ENCODE data around the gene KCNG2.

KCNG2 gene

GRCh38 chr18:79784965-79785770 is 12.6 kb upstream of the KCNG2 start:
- no peak for DNase-seq (ENCODE audit: low read depth in 2 of 2)

DNA sequence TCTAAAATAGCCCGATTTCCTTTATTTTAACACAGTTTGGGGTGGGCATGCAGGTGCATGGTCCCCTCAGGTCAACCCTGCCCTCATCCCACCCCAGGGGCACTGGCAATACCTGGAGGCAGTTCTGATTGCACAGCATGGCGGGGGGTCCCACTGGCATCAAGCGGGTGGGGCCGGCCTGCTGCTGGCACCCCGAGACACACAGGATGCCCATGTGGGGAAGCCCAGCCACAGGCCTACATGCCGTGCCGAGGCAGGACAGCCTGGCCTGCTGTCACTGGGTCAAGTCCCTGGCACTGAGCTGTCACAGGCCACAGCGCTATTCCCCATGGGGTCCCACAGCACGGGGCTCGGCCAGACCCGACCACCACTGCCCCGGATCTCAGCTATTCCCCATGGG is 11.9 kb upstream of the KCNG2 start:
- no peak for DNase-seq (ENCODE audit: low read depth in 2 of 2)

DNA sequence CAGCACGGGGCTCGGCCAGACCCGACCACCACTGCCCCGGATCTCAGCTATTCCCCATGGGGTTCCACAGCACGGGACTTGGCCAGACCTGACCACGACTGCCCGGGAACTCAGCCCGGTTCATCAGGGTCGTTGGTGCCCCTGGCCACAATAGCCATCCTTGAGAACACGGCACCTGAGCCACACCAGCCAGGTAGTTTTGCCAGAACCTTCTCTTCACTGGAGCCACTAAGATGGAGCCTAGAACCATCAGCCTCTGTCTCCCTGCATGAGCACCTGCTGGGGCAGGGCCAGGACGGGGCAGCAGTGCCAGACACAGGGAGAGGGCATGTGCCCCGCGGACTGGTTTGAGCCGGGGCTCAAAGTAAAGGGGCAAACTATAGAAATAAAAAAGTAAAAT is 11.4 kb upstream of the KCNG2 start:
- no peak for DNase-seq (ENCODE audit: low read depth in 2 of 2)

- DNase-seq (ENCODE audit: low read depth in 2 of 2): no peak
Measured at GRCh38 chr18:79786786-79787526, 10.8 kb upstream of the KCNG2 start.

DNA sequence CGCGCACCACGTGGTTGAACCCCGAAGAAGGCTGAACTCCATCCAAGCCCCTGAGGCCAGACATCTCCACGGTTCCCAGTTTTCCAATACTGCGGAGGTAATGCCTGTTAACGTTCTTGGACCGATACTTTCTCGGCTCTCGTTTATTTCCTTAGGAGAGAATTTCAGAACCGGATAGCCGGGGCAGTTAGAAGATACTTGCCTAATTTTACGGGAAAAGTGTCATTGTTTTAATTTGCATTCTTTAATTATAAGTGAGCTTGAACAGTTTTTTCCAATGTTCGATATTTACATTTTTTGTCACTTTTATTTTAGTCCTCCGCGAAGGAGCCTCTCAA is 10.2 kb upstream of the KCNG2 start:
- DNase-seq (ENCODE audit: low read depth in 2 of 2): no peak

DNA sequence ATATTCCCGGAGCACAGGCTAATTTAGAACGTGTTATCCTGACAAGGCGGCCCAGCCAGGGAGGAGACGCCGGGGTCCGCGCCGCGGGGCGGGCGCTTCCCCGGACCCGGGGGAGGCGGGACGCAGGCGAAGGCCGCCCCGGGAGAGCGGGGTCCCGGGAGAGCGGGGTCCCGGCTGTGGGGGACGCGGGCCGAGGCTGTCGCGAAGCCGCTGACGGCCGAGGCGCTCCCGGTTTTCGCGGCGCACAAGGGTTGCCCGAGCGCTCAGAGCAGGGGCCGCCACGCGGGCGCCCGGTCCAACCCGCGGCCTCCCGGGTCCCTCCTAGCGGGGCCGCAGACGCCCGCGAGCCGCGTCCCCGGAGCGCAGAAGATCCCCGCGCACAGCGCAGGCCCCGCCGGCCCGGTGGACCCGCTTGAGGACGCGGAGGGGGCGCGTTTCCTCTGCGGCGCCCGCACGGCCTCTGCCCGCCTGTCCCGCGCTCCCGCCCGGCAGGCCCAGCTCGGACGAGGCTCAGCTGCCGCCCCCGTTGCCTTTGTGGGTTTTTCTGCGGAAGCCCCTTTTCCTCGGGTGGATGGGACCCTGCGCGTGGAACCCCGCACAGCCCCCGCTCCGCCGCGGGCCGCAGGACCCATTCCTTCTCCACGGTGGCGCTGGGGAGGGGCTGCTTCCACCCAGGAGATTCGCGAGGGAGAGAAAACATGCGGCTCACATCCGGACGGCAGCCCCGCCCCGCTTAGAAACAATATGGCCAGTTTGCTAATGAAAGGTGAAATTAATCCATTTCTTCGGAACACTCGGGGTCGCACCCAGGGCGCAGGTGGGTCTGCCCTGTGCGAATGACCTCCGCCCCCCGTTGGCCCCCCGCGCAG is 9.6 kb upstream of the KCNG2 start:
- DNase-seq (ENCODE audit: low read depth in 2 of 2): no peak

DNA sequence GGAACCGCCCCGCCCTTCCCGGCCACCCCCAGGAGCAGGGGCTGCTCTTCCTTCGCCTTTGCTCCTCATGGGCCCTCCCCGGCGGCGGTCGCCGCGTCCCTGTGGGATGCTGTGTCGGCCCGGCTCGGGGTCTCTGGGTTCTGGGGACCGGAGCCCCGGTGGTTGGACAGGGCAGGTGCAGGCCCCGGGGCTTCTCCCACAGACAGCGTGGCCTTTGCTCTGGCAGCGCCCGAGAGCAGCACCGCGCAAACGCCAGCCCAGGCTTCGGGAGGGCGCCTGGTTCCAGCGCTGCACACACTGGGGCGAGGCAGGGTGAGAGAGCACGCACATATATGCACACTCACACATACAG is 9.0 kb upstream of the KCNG2 start:
- no peak for DNase-seq (ENCODE audit: low read depth in 2 of 2)

DNA sequence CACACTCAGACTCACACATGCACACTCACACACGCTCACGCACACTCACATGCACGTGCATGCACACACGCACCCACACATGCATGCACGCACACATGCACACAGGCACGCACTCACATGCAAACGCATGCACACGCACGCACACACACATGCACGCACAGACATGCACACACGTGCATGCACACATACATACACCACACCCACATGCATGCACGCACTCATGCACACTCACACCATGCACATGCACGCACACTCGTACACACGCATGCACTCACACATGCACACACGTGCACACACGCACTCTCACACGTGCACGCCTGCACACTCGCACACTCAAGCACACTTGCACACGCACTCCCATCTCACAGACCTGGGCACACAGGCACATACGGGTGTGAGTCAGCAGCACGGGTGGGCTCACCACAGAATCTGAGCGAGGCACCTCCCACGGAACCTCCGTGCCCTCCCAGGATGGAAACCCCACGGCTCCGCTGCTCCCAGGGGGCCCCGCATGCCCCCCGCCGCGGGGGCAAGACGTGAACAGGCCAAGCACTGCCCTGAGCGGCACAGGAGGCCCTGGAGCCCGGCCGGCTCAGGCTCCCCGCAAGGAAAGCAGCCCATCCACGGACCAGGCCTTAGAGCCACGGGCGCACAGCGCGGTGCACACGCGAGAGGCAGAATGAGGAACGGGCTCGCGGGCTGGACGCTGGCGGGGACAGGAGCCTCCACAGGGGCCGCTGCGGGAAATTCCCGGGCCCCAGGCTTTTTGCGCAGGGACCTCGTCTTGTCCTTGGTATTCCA is 8.4 kb upstream of the KCNG2 start:
- no peak for DNase-seq (ENCODE audit: low read depth in 2 of 2)

DNA sequence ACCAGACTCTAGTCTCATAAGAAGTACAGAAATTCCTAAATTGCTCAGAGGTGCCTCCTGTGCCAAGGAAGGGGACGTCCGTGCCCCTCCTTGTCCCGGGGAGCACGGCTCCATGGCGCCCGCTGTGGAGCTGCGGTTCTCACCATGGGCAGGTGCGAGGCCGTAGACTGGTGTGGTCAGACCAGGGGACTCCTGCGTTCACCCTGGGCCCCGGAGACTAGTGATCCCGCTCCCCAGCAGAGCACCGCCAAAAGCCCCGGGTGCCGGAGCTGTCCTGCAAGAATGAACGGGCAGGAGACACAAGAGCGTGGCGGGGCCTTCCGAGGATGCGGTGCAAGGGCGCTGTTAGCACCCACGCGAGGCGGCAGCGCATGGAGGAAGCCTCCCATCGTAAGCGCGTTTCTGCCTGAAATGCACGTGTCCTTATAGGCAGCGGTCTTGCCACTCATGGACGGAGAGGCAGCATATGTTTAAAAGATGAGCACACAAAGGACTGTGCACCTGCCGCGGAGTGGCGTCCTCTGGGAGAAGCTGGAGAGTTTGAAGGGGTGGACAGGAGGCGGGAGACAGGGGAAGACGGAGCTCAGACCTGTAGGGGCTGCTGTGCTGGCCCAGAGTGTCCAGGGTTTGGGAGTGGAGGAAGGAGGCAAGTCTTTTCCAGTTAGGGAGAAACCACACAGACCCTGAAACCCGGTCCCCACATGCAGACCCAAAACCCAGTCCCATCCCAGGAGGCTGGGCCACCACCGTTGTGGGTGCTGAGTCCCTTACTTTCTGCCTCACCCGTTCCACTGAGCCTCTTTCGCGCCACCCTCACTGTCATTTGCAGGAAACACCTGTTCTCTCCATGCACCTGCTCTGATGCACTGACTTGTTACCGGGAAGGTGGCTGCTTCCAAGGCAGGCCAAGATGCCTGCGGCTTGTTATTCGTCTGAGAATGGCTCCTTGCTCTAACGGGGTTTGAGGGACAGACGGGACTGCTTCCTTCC is 7.5 kb upstream of the KCNG2 start:
- DNase-seq (ENCODE audit: low read depth in 2 of 2): no peak

GRCh38 chr18:79790996-79791972 is 6.5 kb upstream of the KCNG2 start:
- no peak for DNase-seq (ENCODE audit: low read depth in 2 of 2)

- DNase-seq (ENCODE audit: low read depth in 2 of 2): no peak
Measured at GRCh38 chr18:79792096-79792987, 5.4 kb upstream of the KCNG2 start.

DNA sequence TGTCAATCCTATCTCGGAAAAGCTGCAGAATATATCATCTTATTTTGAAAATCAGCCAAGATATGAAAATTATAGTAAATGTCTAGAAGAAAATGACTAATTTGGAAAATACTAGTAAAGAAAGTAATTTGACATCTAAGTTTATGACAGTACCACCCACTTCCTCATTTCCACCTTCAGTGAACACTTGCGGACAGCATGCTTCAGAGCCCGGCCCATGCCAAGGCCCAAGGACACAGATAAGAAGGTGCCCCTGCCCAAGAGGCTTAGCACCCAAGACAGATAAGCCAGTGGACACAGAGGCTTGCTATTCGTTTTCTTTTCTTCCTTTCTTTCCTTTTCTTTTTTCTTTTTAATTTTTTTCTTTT is 4.8 kb upstream of the KCNG2 start:
- no peak for DNase-seq (ENCODE audit: low read depth in 2 of 2)

- no peak for DNase-seq (ENCODE audit: low read depth in 2 of 2)
Measured at GRCh38 chr18:79794846-79795245, 2.9 kb upstream of the KCNG2 start.

DNA sequence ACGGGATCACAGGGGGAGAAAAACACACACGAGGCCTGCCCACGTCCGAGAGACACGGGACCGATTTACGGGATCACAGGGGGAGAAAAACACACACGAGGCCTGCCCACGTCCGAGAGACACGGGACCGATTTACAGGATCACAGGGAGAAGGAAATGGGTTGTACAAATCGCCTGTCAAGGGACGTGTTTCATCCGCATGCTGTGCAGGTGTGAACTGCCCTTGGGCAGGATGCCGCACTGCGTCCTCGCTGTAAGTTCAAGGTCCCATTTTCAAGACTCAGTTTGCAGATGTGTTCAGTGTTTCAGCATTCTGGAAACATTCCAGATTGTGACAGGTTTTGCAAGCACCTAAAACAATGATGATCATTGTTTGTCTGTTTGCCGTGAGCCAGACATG is 2.3 kb upstream of the KCNG2 start:
- DNase-seq (ENCODE audit: low read depth in 2 of 2): no peak

GRCh38 chr18:79796016-79796415 is 1.7 kb upstream of the KCNG2 start:
- no peak for DNase-seq (ENCODE audit: low read depth in 2 of 2)

- DNase-seq (ENCODE audit: low read depth in 2 of 2): no peak
Measured at GRCh38 chr18:79796531-79797405, 970 bp upstream of the KCNG2 start.

DNA sequence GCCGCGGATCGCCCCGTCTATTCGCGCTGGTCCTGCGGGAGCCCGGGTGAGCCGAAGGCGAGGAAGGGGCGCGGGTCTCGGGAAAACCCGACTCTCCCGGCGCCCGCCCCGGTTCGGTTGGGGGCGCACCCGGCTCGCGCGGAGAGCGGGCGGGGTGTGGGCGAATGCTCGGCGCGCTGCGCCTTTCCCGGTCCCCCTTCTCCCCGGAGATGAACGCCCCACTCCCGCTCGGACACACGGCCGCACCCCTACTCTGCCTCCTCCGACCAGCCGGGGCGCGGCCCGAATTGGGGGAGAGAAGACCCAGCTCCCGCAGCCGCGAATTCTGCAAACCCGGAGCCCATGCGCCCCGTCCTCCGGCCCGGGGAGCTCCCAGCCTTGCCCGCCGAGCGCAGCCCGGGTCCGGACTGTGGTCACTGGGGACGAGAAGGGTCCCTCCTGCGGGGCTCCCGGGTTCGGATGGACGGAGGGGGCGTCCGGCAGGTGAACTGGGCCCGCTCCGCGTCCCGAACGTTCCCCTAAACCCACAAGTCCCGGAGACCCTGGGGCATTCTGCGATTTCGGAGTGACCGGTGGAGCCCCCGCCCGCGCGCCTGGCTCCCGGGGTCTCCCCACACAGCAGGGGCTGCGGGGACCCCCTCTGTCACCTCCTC is 734 bp downstream of the KCNG2 start:
- no peak for DNase-seq (ENCODE audit: low read depth in 2 of 2)

All from stimulated activated CD4-positive, alpha-beta T cell treated with anti-CD3 and anti-CD28 coated beads, Interleukin-12 subunit alpha, Interleukin-12 subunit beta, amount 100 ng/mL, for 24 hours (primary cell).